Stomach (tissue), 4 donors: ENCODE data around the gene COL24A1.

Experiments used
- EP300 ChIP-seq: sonication (generic); formaldehyde crosslinking; IDR thresholded peaks from one replicate; pipeline ENCODE4 v1.6.1; 2017; ENCODE audit warnings: antibody characterized with exemption
- POLR2A ChIP-seq, 4 donors: fragments of 450-650 bp; IDR thresholded peaks; one replicate each; pipeline ENCODE4 v1.6.1; 2016; ENCODE audit warnings: antibody characterized with exemption in 4 of 4, control low read depth in 2 of 4, mild to moderate bottlenecking in 1 of 4, moderate library complexity in 1 of 4
- TF ChIP-seq, protein P1 (sequence below), 7 experiments: fragments of 450-650 bp in 4 of 7; fragments of 200-600 bp in 3 of 7; sonication (generic) in 3 of 7; IDR thresholded peaks; one replicate each; pipeline ENCODE4 v1.5.1; 2016 to 2019; ENCODE audit warnings: antibody characterized with exemption in 7 of 7, control low read depth in 2 of 7, mild to moderate bottlenecking in 1 of 7

DNA sequence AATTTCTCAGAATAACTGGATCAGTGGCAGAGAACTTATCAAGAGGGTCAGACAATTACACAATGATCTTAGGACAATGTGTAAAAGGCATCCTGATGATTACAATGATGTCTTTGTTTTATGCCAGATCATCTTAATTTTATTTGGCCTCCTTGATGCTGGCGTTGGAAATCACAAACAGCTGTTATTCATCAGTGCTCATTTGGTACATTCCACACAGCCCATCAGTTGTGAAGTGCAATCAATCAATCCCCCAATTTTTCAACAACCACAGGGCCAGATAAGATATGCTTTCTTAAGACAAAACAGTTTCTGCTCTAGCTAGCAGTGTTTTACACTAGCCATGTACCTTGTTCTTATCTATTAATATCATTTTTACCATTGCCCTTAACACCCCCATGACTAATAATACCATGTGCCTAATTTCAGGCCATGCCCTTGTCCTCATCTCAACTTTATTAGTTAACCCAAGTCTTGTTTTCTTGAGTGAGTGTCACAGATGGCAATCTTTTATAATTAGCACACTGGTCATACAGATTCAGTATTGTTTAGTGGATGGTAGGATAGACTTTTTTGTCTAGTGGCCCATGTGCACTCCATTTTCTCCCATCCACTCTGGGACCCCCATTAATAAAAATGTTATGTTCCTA lies 40.8 kb upstream of the COL24A1 start:
- TF ChIP-seq, protein P1, sequence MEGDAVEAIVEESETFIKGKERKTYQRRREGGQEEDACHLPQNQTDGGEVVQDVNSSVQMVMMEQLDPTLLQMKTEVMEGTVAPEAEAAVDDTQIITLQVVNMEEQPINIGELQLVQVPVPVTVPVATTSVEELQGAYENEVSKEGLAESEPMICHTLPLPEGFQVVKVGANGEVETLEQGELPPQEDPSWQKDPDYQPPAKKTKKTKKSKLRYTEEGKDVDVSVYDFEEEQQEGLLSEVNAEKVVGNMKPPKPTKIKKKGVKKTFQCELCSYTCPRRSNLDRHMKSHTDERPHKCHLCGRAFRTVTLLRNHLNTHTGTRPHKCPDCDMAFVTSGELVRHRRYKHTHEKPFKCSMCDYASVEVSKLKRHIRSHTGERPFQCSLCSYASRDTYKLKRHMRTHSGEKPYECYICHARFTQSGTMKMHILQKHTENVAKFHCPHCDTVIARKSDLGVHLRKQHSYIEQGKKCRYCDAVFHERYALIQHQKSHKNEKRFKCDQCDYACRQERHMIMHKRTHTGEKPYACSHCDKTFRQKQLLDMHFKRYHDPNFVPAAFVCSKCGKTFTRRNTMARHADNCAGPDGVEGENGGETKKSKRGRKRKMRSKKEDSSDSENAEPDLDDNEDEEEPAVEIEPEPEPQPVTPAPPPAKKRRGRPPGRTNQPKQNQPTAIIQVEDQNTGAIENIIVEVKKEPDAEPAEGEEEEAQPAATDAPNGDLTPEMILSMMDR (IDR thresholded peaks at IDR 0.05) = no peak
- TF ChIP-seq POLR2A (IDR thresholded peaks at IDR 0.05) (no peak), EP300 (no peak)
